Peyer's patch (tissue), 4 donors: ENCODE data around the gene SLC27A1. TPM values are rescaled to one million over a fixed set of nuclear protein-coding genes. Genes with fewer than 3 reads are reported as not detected.
A peak's percentile ranks its signal among the peaks of the same experiment; 100 is the strongest.

ENCODE experiments used
- DNase-seq, 3 donors: peaks; one replicate each; pipeline ENCODE4 v3.0.0-alpha.2; 2017 to 2019
- H3K27ac ChIP-seq, 4 donors: fragments of 200-600 bp; sonication (generic); one replicate each; pipeline ENCODE4 v1.5.1; 2016 to 2019
- H3K27me3 ChIP-seq, 2 donors: fragments of 200-600 bp; sonication (generic); one replicate each; pipeline ENCODE4 v1.5.1; 2019
- H3K36me3 ChIP-seq, 3 donors: fragments of 200-600 bp; sonication (generic); one replicate each; pipeline ENCODE4 v1.5.1; 2016 to 2019
- H3K4me1 ChIP-seq, 4 donors: fragments of 200-600 bp; sonication (generic); one replicate each; pipeline ENCODE4 v1.5.1; 2016 to 2019
- H3K4me3 ChIP-seq, 4 donors: fragments of 200-600 bp; sonication (generic); 1 replicate in 3 of 4; 2 replicates in 1 of 4; pipeline ENCODE4 v1.5.1; 2016 to 2019; ENCODE audit warnings: mild to moderate bottlenecking in 1 of 4
- H3K9me3 ChIP-seq, 4 donors: fragments of 200-600 bp; sonication (generic); one replicate each; pipeline ENCODE4 v1.5.1; 2016 to 2019; ENCODE audit warnings: mild to moderate bottlenecking in 1 of 4
- POLR2A ChIP-seq, 2 donors: fragments of 450-650 bp; IDR thresholded peaks; one replicate each; pipeline ENCODE4 v1.5.1; 2017; ENCODE audit warnings: antibody characterized with exemption in 2 of 2, mild to moderate bottlenecking in 2 of 2, moderate library complexity in 2 of 2
- total RNA-seq, 4 donors: library from RNA; depleted of rRNA; stranded (reverse); fragments of >200 nt; gene quantifications; one replicate each; pipeline ENCODE4 v1.1.0, GENCODE V29; 2016
- TF ChIP-seq, protein P1 (sequence below), 6 experiments: fragments of 450-650 bp in 4 of 6; fragments of 200-600 bp in 2 of 6; sonication (generic) in 1 of 6; IDR thresholded peaks; one replicate each; pipeline ENCODE4 v1.5.1; 2017 to 2019; ENCODE audit warnings: antibody characterized with exemption in 6 of 6, mild to moderate bottlenecking in 3 of 6, moderate library complexity in 1 of 6

SLC27A1 gene
- total RNA-seq, 4 donors from 2014 or later, result 0.70 to 13.2 (median 8.3) TPM

GRCh38 chr19:17487284-17488121 is 17.2 kb downstream of the SLC27A1 start:
- TF ChIP-seq, protein P1, sequence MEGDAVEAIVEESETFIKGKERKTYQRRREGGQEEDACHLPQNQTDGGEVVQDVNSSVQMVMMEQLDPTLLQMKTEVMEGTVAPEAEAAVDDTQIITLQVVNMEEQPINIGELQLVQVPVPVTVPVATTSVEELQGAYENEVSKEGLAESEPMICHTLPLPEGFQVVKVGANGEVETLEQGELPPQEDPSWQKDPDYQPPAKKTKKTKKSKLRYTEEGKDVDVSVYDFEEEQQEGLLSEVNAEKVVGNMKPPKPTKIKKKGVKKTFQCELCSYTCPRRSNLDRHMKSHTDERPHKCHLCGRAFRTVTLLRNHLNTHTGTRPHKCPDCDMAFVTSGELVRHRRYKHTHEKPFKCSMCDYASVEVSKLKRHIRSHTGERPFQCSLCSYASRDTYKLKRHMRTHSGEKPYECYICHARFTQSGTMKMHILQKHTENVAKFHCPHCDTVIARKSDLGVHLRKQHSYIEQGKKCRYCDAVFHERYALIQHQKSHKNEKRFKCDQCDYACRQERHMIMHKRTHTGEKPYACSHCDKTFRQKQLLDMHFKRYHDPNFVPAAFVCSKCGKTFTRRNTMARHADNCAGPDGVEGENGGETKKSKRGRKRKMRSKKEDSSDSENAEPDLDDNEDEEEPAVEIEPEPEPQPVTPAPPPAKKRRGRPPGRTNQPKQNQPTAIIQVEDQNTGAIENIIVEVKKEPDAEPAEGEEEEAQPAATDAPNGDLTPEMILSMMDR (IDR thresholded peaks at IDR 0.05), result no peak
- TF ChIP-seq POLR2A (IDR thresholded peaks at IDR 0.05), result no peak
- Histone ChIP-seq H3K36me3 (no peaks in the 10 kb centered on the region), H3K27me3 (no peaks in the 10 kb centered on the region), H3K27ac (no peak overlapping the region), H3K4me3 (no peak overlapping the region), H3K9me3 (no peaks in the 10 kb centered on the region), H3K4me1 (peaks cover 0 to 17% (median 8%) of the 10 kb centered on the region in 4 donors)
- no peak for DNase-seq

DNA sequence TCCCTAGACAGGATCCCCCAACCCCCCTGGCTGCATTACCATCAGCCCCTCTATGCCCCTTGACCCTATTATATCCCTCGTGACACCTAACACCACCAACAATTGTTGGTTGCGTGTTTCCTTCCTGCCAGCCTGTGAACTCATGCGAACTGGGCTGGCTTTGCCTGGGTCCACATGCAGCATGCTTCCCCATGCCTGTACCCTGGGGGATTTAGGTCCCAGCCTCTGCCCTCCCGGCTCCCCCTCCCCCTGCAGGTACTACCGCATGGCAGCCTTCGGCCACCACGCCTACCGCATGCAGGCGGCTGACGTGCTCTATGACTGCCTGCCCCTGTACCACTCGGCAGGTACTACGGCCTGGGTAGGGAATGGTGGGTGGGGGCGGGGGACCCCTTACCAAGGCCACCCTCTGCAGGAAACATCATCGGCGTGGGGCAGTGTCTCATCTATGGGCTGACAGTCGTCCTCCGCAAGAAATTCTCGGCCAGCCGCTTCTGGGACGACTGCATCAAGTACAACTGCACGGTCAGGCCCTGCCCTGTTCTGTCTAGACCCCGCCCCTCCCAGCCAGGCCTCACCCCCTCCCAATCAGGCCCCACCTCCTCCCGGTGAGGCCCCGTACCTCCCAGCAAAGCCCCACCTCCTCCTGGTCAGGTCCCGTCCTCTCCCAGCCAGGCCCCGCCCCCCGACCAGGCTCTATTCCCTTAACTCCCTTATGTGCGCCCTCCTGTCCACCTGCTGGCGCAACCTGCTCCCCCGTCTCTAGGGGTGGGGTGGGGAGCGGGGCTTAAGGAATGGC is 18.5 kb downstream of the SLC27A1 start:
- Histone ChIP-seq H3K4me3 (peak overlapping the region; percentile 12 to 34 (median 16)), H3K4me1 (peaks cover 0 to 17% (median 8%) of the 10 kb centered on the region in 4 donors), H3K9me3 (no peaks in the 10 kb centered on the region), H3K36me3 (no peaks in the 10 kb centered on the region), H3K27me3 (no peaks in the 10 kb centered on the region), H3K27ac (peak overlapping the region; percentile 5 to 52 (median 21))
- TF ChIP-seq, protein P1 (IDR thresholded peaks at IDR 0.05), result peak in 3 of 6 experiments; percentile 34 to 47 (median 38)
- peak in 1 of 2 donors; percentile 12 for TF ChIP-seq POLR2A (IDR thresholded peaks at IDR 0.05)
- peak; percentile 81 to 93 (median 93) for DNase-seq

DNA sequence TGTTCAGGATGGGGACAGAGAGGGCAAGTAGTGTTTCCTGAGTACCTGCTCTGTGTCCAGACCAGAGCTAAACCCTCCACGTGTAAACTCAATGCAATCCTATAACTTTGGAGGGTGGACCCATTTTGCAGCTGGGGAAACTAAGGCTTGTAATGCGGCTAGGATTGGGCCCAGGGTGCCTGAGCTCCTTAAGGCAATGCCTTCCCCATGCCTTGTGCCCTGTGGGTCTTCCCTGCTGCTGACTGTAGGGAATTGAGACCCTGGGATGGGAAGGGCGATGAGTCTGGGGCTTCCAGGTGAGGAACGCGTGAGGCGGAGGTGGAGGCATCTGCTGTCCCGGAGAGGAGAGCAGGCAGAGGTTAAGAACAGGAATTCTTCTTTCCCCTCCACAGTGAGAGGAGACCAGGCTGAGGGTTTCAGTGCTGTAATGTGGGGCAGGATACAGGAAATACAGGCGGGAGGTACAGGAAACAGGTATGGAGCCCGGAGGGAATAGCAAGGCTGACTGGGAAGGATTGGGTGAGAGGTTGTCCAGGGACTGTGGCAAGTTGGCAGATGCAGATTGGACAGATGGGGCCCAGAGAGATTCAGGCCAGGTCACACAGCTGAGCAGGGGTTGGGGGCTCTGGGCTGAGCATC is 19.2 kb downstream of the SLC27A1 start:
- Histone ChIP-seq H3K36me3 (no peaks in the 10 kb centered on the region), H3K27ac (peak overlapping the region in 2 of 4 donors; percentile 5 to 52), H3K9me3 (no peaks in the 10 kb centered on the region), H3K27me3 (no peaks in the 10 kb centered on the region), H3K4me3 (no peak overlapping the region), H3K4me1 (peaks cover 0 to 17% (median 8%) of the 10 kb centered on the region in 4 donors)
- TF ChIP-seq POLR2A (IDR thresholded peaks at IDR 0.05), result no peak
- TF ChIP-seq, protein P1 (IDR thresholded peaks at IDR 0.05), result peak in 2 of 6 experiments; percentile 1 to 21
- DNase-seq, result no peak

GRCh38 chr19:17490411-17490810 is 20.1 kb downstream of the SLC27A1 start:
- H3K27me3 ChIP-seq, result no peaks in the 10 kb centered on the region
- H3K4me1 ChIP-seq, result peaks cover 0 to 17% (median 8%) of the 10 kb centered on the region in 4 donors
- no peak overlapping the region for H3K4me3 ChIP-seq
- TF ChIP-seq, protein P1 (IDR thresholded peaks at IDR 0.05), result no peak
- TF ChIP-seq POLR2A (IDR thresholded peaks at IDR 0.05), result no peak
- DNase-seq, result no peak
- H3K36me3 ChIP-seq, result no peaks in the 10 kb centered on the region
- no peak overlapping the region for H3K27ac ChIP-seq
- H3K9me3 ChIP-seq, result no peaks in the 10 kb centered on the region

DNA sequence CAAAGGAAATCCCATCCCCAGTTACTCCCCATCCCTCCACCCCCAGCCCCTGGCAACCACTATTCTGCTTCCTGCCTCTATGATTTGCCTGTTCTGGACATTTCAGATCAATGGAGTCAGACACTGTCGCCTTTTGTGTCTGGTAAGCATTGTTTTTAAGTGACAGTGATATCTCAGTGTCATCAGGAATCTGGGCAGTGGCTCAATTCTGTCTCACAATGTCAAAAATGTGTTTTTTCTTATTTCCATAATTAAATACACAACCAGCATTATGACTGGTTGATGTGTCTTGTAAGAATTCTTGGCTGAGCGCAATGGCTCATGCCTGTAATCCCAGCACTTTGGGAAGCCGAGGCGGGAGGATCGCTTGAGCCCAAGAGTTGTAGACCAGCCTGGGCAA is 21.0 kb downstream of the SLC27A1 start:
- no peaks in the 10 kb centered on the region for H3K27me3 ChIP-seq
- TF ChIP-seq POLR2A (IDR thresholded peaks at IDR 0.05), result no peak
- TF ChIP-seq, protein P1 (IDR thresholded peaks at IDR 0.05), result no peak
- H3K9me3 ChIP-seq, result no peaks in the 10 kb centered on the region
- peaks cover 4 to 17% (median 8%) of the 10 kb centered on the region in 4 donors for H3K4me1 ChIP-seq
- H3K27ac ChIP-seq, result no peak overlapping the region
- no peaks in the 10 kb centered on the region for H3K36me3 ChIP-seq
- H3K4me3 ChIP-seq, result no peak overlapping the region
- DNase-seq, result no peak
